ENCODE results near the gene TTC3. TPM values are rescaled to one million over a fixed set of nuclear protein-coding genes. Genes with fewer than 3 reads are reported as not detected.

The TTC3 gene
- total RNA-seq, 1 donor from 2014 or later, result 57.2 TPM

DNA sequence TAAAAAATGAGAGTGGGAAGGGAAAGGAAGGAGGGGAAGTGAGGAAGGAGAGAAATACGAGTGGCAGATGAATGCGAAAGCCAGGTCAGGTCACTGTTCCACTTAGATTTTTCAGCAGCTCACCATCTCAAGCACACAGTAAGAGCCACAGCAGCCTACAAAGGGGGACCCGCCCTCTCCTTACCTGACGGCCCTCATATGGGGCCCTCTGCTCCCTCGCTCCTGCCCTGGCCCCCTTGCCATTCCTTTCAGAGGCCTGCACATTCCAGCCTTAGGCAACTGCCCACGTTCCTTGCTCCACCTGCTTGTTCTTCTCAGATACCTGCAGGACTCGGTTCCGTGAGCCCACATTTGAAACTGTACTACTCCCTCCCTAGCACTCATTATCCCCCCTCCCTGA, 172.1 kb downstream of the TTC3 start:
- intact Hi-C loops (cut with micrococcal nuclease), result no loop called here

DNA sequence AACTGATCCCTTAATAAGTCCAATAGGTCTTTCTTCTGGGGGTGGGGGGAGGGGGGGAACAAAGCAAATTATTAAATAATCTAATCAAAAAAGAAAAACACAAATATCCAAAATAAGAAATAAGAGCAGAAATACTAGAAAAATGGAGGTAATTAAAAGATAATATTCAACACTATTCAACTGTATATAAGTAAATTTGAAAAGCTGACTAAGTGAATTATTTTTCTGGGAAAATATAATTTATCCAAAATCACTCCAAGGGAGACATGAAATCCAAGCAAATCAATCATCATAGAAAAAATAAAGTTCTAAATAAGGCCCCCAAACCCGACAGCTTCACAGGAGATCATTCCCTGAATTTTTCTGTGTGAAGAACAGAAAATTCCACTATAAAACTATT, 175.2 kb downstream of the TTC3 start:
- intact Hi-C loops (cut with micrococcal nuclease), result no loop called here

DNA sequence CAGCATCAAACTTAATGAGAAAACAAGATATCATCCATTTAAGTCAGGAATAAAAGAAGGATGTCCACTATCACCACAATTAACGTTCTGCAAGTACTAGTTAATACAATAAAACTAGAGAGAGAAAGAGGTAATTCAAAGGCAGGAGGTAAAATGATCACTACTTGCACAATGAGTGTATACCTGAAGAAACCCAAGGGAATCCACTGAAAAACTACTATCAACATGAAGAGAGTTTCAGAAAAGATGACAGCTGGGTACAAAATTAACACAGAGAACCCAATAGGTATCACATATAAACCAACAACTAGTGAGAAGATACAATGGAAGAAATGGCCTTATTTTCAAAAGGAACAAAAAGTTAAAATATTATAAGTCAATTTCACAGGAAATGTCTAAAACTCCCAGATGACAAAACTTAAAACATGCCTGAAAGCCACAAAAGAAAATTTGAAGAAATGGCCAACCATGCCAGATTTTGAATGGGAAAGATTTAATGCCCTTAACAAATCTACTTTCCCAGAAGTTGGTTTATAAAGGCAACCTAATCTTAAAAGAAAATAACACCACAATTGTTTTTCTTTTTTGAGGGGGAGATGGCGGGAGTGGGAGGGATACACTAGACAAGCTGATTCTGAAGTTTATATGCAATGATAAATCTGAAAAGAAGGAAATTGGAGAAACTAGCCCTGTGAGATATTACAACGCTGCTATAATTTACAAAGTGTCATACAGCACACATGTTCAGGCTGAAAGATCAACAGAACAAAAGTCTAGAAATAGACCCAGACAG, 176.3 kb downstream of the TTC3 start:
- intact Hi-C loops (cut with micrococcal nuclease), result no loop called here

DNA sequence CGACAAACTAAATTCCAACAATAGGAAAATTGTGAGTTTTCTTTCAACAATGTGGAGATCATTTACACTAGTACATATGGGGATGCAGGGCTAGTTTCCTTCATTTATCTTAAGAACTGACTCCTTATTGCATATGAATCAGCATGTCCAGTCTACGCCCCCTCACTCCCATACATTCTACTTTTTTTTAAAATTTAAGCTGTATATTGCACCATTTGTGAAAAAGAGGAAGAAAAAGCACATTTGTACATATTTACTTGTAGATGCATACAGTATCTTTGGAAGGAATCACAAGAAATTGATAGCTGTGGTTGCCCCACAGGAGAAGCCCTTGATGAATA, 178.2 kb downstream of the TTC3 start:
- intact Hi-C loops (cut with micrococcal nuclease), result no loop called here

Other genes starting within 250 kb of the TTC3 start
- gene HLCS, start 106.6 kb upstream of the TTC3 start, total RNA-seq, result 16.4 and 19.4 TPM in 2 replicates
- 0.09 TPM in 1 of 2 replicates, not detected in the other for gene RIPPLY3, start 66.6 kb upstream of the TTC3 start, total RNA-seq
- 14.3 and 14.7 TPM in 2 replicates for gene PIGP, start 183 bp upstream of the TTC3 start, total RNA-seq
- gene VPS26C, start 194.1 kb downstream of the TTC3 start, total RNA-seq, result 72.6 and 75.1 TPM in 2 replicates